Central memory CD8-positive, alpha-beta T cell (primary cell): Measurements from ENCODE around the gene MAF.

Source experiments
- ATAC-seq: fragments of 150-1000 bp; cut with Tn5 transposase; replicated peaks from 2 replicates; pipeline ENCODE4 v1.10.0; 2022; ENCODE audit warnings: mild to moderate bottlenecking, moderate FRiP score, moderate number of reproducible peaks; ENCODE audit not compliant: poor library complexity, severe bottlenecking; ENCODE audit errors: extremely low read depth
- DNase-seq, 2 donors: peaks; one replicate each; pipeline ENCODE4 v3.0.0; 2021; ENCODE audit warnings: low spot score in 2 of 2
- H3K27ac Mint-ChIP-seq: one replicate; pipeline ENCODE4 v1.8.0; 2022; ENCODE audit warnings: low read depth, mild to moderate bottlenecking, moderate library complexity, mixed read lengths
- H3K27me3 Mint-ChIP-seq: one replicate; pipeline ENCODE4 v1.8.0; 2022; ENCODE audit warnings: mixed read lengths
- H3K36me3 Mint-ChIP-seq: one replicate; pipeline ENCODE4 v1.8.0; 2022; ENCODE audit warnings: mild to moderate bottlenecking, moderate library complexity, mixed read lengths; ENCODE audit not compliant: insufficient read depth
- H3K4me1 Mint-ChIP-seq: one replicate; pipeline ENCODE4 v1.8.0; 2022; ENCODE audit warnings: mixed read lengths
- H3K4me3 Mint-ChIP-seq: one replicate; pipeline ENCODE4 v1.8.0; 2022; ENCODE audit warnings: mild to moderate bottlenecking, moderate library complexity, mixed read lengths
- H3K9me3 Mint-ChIP-seq: one replicate; pipeline ENCODE4 v1.8.0; 2022; ENCODE audit warnings: mixed read lengths

MAF gene

GRCh38 chr16:79595931-79596450 is 4.5 kb downstream of the MAF start:
- peaks cover 29% of the 10 kb centered on the region for H3K36me3 Mint-ChIP-seq
- no peak for DNase-seq
- H3K4me1 Mint-ChIP-seq = peaks cover 40% of the 10 kb centered on the region
- H3K27ac Mint-ChIP-seq = peak overlapping the region; percentile 85
- H3K4me3 Mint-ChIP-seq = peak overlapping the region; percentile 92
- ATAC-seq = no peak
- H3K9me3 Mint-ChIP-seq = no peaks in the 10 kb centered on the region
- no peaks in the 10 kb centered on the region for H3K27me3 Mint-ChIP-seq

DNA sequence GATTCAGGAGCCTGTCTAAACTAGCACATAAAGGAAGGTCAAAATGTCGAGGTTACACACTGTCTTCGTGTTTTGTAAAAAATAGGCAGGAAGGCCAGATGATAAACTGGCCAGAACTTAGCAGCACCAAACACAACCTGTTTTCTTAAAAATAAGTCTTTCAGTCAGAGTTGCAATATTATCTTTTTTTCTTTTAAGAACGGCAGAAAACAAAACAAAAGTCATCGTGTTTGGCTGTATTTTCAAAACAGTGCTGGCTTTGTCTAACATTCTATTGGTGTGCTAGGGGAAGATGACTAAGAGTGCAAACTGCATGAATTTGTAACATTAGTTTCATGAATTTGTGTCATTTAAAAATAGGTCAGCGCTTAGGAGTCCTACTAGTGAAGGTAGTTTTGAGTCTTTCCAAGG is 5.3 kb downstream of the MAF start:
- no peak for DNase-seq
- peaks cover 24% of the 10 kb centered on the region for H3K36me3 Mint-ChIP-seq
- H3K27me3 Mint-ChIP-seq = no peaks in the 10 kb centered on the region
- peak overlapping the region; percentile 92 for H3K4me3 Mint-ChIP-seq
- no peak for ATAC-seq
- H3K9me3 Mint-ChIP-seq = no peaks in the 10 kb centered on the region
- H3K27ac Mint-ChIP-seq = peak overlapping the region; percentile 85
- H3K4me1 Mint-ChIP-seq = peaks cover 34% of the 10 kb centered on the region

GRCh38 chr16:79593754-79594153 is 6.8 kb downstream of the MAF start:
- H3K27me3 Mint-ChIP-seq = no peaks in the 10 kb centered on the region
- peaks cover 21% of the 10 kb centered on the region for H3K36me3 Mint-ChIP-seq
- H3K4me1 Mint-ChIP-seq = peaks cover 32% of the 10 kb centered on the region
- no peak for ATAC-seq
- no peak overlapping the region for H3K27ac Mint-ChIP-seq
- no peak for DNase-seq
- no peak overlapping the region for H3K4me3 Mint-ChIP-seq
- no peaks in the 10 kb centered on the region for H3K9me3 Mint-ChIP-seq

GRCh38 chr16:79593074-79593531 is 7.4 kb downstream of the MAF start:
- peak overlapping the region; percentile 6 for H3K27ac Mint-ChIP-seq
- H3K27me3 Mint-ChIP-seq = peaks cover 4% of the 10 kb centered on the region
- no peaks in the 10 kb centered on the region for H3K9me3 Mint-ChIP-seq
- DNase-seq (no peak), ATAC-seq (no peak)
- peaks cover 32% of the 10 kb centered on the region for H3K4me1 Mint-ChIP-seq
- peaks cover 15% of the 10 kb centered on the region for H3K36me3 Mint-ChIP-seq
- no peak overlapping the region for H3K4me3 Mint-ChIP-seq

GRCh38 chr16:79592186-79592585 is 8.4 kb downstream of the MAF start:
- ATAC-seq (no peak), DNase-seq (no peak)
- Mint-ChIP-seq H3K36me3 (peaks cover 13% of the 10 kb centered on the region), H3K27me3 (peaks cover 12% of the 10 kb centered on the region), H3K27ac (no peak overlapping the region), H3K4me1 (peaks cover 32% of the 10 kb centered on the region), H3K9me3 (no peaks in the 10 kb centered on the region), H3K4me3 (no peak overlapping the region)

DNA sequence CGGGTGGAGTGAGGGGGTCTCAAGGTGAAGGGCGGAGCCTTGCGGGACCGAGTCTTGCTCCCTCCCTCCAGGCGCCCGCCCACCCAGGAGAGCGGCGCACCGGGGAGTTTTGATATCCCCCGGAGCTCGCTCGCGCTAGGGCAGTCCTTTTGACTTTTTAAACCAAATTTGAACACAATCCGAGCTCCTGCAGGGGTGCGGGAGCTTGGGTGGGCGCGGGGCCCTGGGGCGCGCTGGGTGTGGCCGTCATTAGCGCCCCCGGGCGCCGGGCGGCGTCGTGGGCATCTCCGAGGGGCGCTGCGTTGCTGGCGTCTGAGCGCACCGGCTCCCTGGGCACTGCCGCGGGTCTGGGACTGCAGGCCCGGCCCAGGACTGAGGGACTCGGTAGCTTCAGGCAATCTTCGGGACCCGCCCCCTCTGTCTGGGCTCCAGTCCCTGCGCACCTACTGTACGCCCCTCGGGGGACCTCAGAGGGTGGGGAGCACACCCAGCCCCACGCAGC is 10.9 kb downstream of the MAF start:
- DNase-seq (no peak), ATAC-seq (no peak)
- peaks cover 12% of the 10 kb centered on the region for H3K27me3 Mint-ChIP-seq
- H3K4me1 Mint-ChIP-seq = peaks cover 14% of the 10 kb centered on the region
- H3K4me3 Mint-ChIP-seq = peak overlapping the region; percentile 46
- H3K27ac Mint-ChIP-seq = no peak overlapping the region
- H3K36me3 Mint-ChIP-seq = peaks cover 11% of the 10 kb centered on the region
- H3K9me3 Mint-ChIP-seq = no peaks in the 10 kb centered on the region

- DNase-seq (no peak), ATAC-seq (no peak)
- Mint-ChIP-seq H3K4me3 (no peak overlapping the region), H3K9me3 (no peaks in the 10 kb centered on the region), H3K36me3 (peaks cover 6% of the 10 kb centered on the region), H3K4me1 (peaks cover 3% of the 10 kb centered on the region), H3K27ac (no peak overlapping the region), H3K27me3 (peaks cover 12% of the 10 kb centered on the region)
Measured at GRCh38 chr16:79587897-79588296, 12.6 kb downstream of the MAF start.

GRCh38 chr16:79587296-79587695 is 13.2 kb downstream of the MAF start:
- ATAC-seq (no peak), DNase-seq (no peak)
- no peak overlapping the region for H3K4me3 Mint-ChIP-seq
- no peaks in the 10 kb centered on the region for H3K9me3 Mint-ChIP-seq
- H3K27ac Mint-ChIP-seq = no peak overlapping the region
- H3K27me3 Mint-ChIP-seq = peaks cover 13% of the 10 kb centered on the region
- H3K4me1 Mint-ChIP-seq = no peaks in the 10 kb centered on the region
- peaks cover 1% of the 10 kb centered on the region for H3K36me3 Mint-ChIP-seq

DNA sequence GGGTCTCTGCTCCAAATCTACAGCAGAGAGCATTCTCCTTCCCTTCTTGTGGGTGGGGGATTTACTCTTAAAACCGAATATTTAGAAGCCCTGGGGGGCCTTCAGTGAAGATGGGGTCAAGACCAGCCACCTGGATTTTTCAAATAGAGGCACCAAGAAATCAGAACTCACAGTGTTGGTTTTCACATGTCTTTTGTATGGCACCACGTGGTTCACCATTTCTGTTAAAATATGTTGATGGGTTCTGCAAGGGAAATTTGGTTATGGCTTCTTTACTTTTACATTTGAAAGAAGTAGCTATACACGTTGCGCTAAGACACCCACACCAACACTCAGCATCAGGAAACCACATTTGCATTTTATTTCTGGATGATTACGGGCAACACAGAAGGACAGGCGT is 17.7 kb downstream of the MAF start:
- ATAC-seq (no peak), DNase-seq (no peak)
- Mint-ChIP-seq H3K36me3 (no peaks in the 10 kb centered on the region), H3K4me1 (no peaks in the 10 kb centered on the region), H3K27ac (no peak overlapping the region), H3K27me3 (peaks cover 43% of the 10 kb centered on the region), H3K4me3 (no peak overlapping the region), H3K9me3 (no peaks in the 10 kb centered on the region)

- Mint-ChIP-seq H3K27me3 (peaks cover 56% of the 10 kb centered on the region), H3K9me3 (no peaks in the 10 kb centered on the region), H3K27ac (no peak overlapping the region)
Measured at GRCh38 chr16:79580453-79581191, 19.9 kb downstream of the MAF start.

DNA sequence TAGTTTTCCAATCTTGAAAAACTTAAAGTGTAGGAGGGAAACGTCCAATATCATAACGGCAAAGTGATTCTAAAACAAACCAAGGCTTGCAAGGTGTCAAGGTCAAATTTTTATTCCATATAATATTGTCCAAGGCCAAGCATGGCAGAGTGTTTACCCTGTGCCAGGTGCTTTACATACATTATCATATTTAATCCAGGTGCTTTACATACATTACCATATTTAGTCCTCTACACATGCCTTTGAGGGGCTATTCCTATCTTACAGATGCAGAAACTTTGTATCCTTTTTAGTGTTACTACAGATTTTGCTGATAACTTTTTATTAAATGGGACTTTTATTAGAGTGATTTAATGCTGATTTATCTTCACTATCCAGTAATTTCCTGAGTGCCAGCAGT is 23.9 kb downstream of the MAF start:
- peaks cover 88% of the 10 kb centered on the region for H3K27me3 Mint-ChIP-seq
- no peaks in the 10 kb centered on the region for H3K4me1 Mint-ChIP-seq
- DNase-seq (no peak), ATAC-seq (no peak)
- H3K27ac Mint-ChIP-seq = no peak overlapping the region
- no peaks in the 10 kb centered on the region for H3K36me3 Mint-ChIP-seq
- H3K9me3 Mint-ChIP-seq = no peaks in the 10 kb centered on the region
- no peak overlapping the region for H3K4me3 Mint-ChIP-seq

More at GRCh38 chr16:79580453-79581191, 19.9 kb downstream of the MAF start:
- DNase-seq (no peak), ATAC-seq (no peak)
- Mint-ChIP-seq H3K4me3 (no peak overlapping the region), H3K36me3 (no peaks in the 10 kb centered on the region), H3K4me1 (no peaks in the 10 kb centered on the region)

- Mint-ChIP-seq H3K27me3 (peaks cover 74% of the 10 kb centered on the region), H3K4me3 (no peak overlapping the region), H3K4me1 (no peaks in the 10 kb centered on the region), H3K27ac (no peak overlapping the region), H3K9me3 (no peaks in the 10 kb centered on the region), H3K36me3 (no peaks in the 10 kb centered on the region)
- ATAC-seq = no peak
- no peak for DNase-seq
Measured at GRCh38 chr16:79573884-79574283, 26.7 kb downstream of the MAF start.

DNA sequence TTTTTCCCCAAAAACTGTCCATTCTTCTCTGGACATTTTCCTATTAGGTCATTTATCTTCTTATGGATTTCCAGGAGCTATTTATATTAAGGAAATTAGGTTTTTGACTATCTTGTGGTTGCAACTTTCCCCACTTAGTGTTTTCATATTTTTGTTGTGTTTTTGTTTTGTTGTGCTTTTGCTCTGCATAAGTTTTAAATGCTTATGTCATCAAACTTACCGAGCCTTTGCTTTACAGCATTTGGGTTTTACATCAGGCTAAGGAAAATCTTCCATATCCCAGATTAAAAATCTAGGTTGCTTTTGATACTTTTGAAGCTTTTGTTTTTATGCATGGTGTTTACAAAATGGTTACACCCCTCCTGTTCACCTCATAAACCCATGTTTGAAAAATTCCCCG is 27.5 kb downstream of the MAF start:
- Mint-ChIP-seq H3K27ac (no peak overlapping the region), H3K4me1 (no peaks in the 10 kb centered on the region), H3K4me3 (no peak overlapping the region), H3K27me3 (peaks cover 70% of the 10 kb centered on the region), H3K36me3 (no peaks in the 10 kb centered on the region), H3K9me3 (no peaks in the 10 kb centered on the region)
- no peak for DNase-seq
- ATAC-seq = no peak
